DOHH2 (cell line): ENCODE measurements around the gene HOXD10.

Source experiments
- H3F3A ChIP-seq: fragments of 200-600 bp; sonication (generic), shearing (Covaris generic); 2 replicates; pipeline ENCODE4 v1.6.0; 2016; ENCODE audit warnings: antibody characterized with exemption, mild to moderate bottlenecking; ENCODE audit not compliant: control insufficient read depth, insufficient read depth
- H3K27ac ChIP-seq: fragments of 200-600 bp; sonication (generic); 2 replicates; pipeline ENCODE4 v1.5.1; 2014; ENCODE audit warnings: low read depth, mild to moderate bottlenecking, low read length, moderate library complexity
- H3K27me3 ChIP-seq: fragments of 200-600 bp; sonication (generic); 2 replicates; pipeline ENCODE4 v1.6.1; 2014; ENCODE audit warnings: mild to moderate bottlenecking, low read length, mixed read lengths; ENCODE audit not compliant: control insufficient read depth
- H3K36me3 ChIP-seq: fragments of 200-600 bp; sonication (generic); 2 replicates; pipeline ENCODE4 v1.6.1; 2014; ENCODE audit warnings: mild to moderate bottlenecking, low read length, moderate library complexity, mixed read lengths; ENCODE audit not compliant: control insufficient read depth
- H3K4me1 ChIP-seq: fragments of 200-600 bp; sonication (generic); 2 replicates; pipeline ENCODE4 v1.6.1; 2014; ENCODE audit warnings: mild to moderate bottlenecking, low read length, mixed read lengths; ENCODE audit not compliant: control insufficient read depth
- H3K4me2 ChIP-seq: fragments of 200-600 bp; sonication (generic); 2 replicates; pipeline ENCODE4 v1.6.0; 2014; ENCODE audit warnings: mild to moderate bottlenecking, low read length, moderate library complexity
- H3K4me3 ChIP-seq: fragments of 200-600 bp; sonication (generic); 2 replicates; pipeline ENCODE4 v1.5.1; 2014; ENCODE audit warnings: mild to moderate bottlenecking, low read length, mixed read lengths
- H3K79me2 ChIP-seq: fragments of 200-600 bp; sonication (generic); 2 replicates; pipeline ENCODE4 v1.6.1; 2014; ENCODE audit warnings: mild to moderate bottlenecking, low read length, mixed read lengths; ENCODE audit not compliant: control insufficient read depth
- H3K9me2 ChIP-seq: fragments of 200-600 bp; sonication (generic); replicated peaks from 2 replicates; pipeline ENCODE4 v1.6.1; 2014; ENCODE audit warnings: mild to moderate bottlenecking, low read length, mixed read lengths; ENCODE audit not compliant: control insufficient read depth
- H3K9me3 ChIP-seq: fragments of 200-600 bp; sonication (generic); 2 replicates; pipeline ENCODE4 v1.6.1; 2014; ENCODE audit warnings: antibody characterized with exemption, low read length, mixed read lengths; ENCODE audit not compliant: control insufficient read depth, insufficient read depth
- H4K20me1 ChIP-seq: fragments of 200-600 bp; sonication (generic); 2 replicates; pipeline ENCODE4 v1.6.0; 2014; ENCODE audit warnings: low read depth, mild to moderate bottlenecking, antibody characterized with exemption, low read length, moderate library complexity; ENCODE audit not compliant: control insufficient read depth, insufficient read depth
- EZH2phosphoT487 ChIP-seq: fragments of 200-600 bp; sonication (generic); IDR thresholded peaks from 2 replicates; pipeline ENCODE4 v1.6.1; 2017; ENCODE audit warnings: borderline replicate concordance, mild to moderate bottlenecking, antibody characterized with exemption, low read length, moderate library complexity, mixed read lengths
- TF ChIP-seq, protein P1 (sequence below): fragments of 200-600 bp; sonication (generic); IDR thresholded peaks from one replicate; pipeline ENCODE4 v1.5.1; 2014; ENCODE audit warnings: antibody characterized with exemption, mild to moderate bottlenecking, low read depth, low read length; ENCODE audit not compliant: poor library complexity, severe bottlenecking

Gene HOXD10

DNA sequence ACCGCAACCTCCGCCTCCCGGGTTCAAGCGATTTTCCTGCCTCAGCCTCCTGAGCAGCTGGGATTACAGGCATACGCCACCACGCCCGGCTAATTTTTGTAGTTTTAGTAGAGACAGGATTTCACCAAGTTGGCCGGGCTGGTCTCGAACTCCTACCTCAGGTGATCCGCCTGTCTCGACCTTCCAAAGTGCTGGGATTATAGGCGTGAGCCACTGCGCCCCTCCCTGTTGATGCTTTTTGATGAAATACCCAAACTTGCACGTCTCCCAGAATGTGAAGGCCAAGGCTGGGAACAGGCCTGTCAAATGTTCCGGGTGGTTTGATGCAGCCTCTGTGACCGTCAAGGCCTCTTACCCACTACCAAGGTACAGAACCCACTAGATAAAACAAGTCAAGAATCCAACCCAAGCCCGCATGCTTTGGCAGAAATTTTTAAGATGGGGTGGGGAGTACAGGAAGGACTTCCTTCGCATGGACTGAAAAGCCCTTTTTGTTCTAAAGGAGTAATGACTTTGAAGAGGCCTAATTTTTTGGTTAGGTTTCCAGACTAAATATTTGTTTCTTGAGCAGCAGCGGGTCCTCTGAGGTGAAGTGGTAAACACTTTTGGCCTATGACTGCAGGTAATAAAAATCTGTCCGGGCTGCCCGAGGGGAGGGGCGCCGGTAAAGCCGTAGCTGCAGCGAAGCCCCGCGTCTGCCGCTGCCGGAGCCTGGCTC lies 29.1 kb upstream of the HOXD10 start:
- H3F3A ChIP-seq: no peaks in the 10 kb centered on the region
- TF ChIP-seq, protein P1, sequence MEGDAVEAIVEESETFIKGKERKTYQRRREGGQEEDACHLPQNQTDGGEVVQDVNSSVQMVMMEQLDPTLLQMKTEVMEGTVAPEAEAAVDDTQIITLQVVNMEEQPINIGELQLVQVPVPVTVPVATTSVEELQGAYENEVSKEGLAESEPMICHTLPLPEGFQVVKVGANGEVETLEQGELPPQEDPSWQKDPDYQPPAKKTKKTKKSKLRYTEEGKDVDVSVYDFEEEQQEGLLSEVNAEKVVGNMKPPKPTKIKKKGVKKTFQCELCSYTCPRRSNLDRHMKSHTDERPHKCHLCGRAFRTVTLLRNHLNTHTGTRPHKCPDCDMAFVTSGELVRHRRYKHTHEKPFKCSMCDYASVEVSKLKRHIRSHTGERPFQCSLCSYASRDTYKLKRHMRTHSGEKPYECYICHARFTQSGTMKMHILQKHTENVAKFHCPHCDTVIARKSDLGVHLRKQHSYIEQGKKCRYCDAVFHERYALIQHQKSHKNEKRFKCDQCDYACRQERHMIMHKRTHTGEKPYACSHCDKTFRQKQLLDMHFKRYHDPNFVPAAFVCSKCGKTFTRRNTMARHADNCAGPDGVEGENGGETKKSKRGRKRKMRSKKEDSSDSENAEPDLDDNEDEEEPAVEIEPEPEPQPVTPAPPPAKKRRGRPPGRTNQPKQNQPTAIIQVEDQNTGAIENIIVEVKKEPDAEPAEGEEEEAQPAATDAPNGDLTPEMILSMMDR: no peak
- no peak for TF ChIP-seq EZH2phosphoT487
- H3K4me2 ChIP-seq: no peak overlapping the region
- no peaks in the 10 kb centered on the region for H3K36me3 ChIP-seq
- no peak overlapping the region for H3K27ac ChIP-seq
- no peaks in the 10 kb centered on the region for H3K4me1 ChIP-seq
- no peaks in the 10 kb centered on the region for H3K79me2 ChIP-seq
- H3K9me2 ChIP-seq: no peaks in the 10 kb centered on the region
- H3K27me3 ChIP-seq: peaks cover 29% of the 10 kb centered on the region
- no peak overlapping the region for H3K4me3 ChIP-seq
- no peaks in the 10 kb centered on the region for H3K9me3 ChIP-seq
- H4K20me1 ChIP-seq: no peaks in the 10 kb centered on the region

DNA sequence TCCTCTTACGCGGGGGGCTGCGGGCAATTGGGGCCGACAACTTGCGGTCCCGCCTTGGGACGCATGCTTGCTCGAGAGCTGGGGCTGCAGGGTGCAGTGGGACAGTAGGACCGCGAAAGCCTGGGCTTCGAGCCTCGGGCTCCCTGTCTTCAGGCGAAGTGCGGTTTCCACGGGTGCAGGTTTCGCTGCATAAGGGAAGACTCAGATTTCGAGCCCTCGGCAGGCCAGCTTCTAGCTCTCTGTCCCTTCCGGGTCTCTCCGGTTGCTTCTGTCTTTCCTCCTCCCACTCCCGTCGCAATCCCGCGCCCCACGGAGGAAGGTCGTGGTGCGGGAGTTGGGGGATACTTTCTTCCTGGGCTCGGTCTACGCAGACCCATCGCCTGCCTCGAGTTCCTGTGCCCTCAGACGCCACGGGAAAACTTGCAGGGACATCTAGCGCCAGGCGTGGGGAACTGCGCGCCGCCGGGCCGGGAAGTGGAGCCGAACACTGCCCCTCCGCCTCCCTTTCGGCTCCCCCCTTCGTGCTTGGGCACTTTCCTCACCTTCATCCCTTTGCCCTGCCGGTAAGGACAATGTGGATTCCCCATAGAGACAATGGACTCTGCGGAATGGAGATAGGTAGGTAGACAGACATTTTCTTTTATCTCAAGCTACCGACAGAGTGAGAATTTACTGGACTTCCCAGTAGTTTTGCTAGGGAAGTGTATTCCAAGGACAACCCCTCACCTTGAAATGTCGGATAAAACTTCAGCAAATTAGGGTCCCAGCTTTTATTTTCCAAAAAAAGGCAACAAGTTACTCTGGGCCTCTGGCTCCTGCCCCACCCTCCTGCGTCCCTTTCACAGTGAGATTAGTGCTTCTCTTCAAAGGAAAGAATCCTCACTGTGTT lies 28.3 kb upstream of the HOXD10 start:
- Histone ChIP-seq H3K79me2 (no peaks in the 10 kb centered on the region), H4K20me1 (no peaks in the 10 kb centered on the region), H3K4me1 (no peaks in the 10 kb centered on the region), H3K36me3 (no peaks in the 10 kb centered on the region), H3K27me3 (peaks cover 29% of the 10 kb centered on the region), H3K4me2 (0 out of 2 replicates have a peak overlapping the region, but pooled peaks have one; percentile 11), H3F3A (no peaks in the 10 kb centered on the region), H3K9me2 (no peaks in the 10 kb centered on the region), H3K9me3 (no peaks in the 10 kb centered on the region), H3K27ac (no peak overlapping the region), H3K4me3 (no peak overlapping the region)
- TF ChIP-seq EZH2phosphoT487: no peak
- TF ChIP-seq, protein P1: peak; percentile 61

DNA sequence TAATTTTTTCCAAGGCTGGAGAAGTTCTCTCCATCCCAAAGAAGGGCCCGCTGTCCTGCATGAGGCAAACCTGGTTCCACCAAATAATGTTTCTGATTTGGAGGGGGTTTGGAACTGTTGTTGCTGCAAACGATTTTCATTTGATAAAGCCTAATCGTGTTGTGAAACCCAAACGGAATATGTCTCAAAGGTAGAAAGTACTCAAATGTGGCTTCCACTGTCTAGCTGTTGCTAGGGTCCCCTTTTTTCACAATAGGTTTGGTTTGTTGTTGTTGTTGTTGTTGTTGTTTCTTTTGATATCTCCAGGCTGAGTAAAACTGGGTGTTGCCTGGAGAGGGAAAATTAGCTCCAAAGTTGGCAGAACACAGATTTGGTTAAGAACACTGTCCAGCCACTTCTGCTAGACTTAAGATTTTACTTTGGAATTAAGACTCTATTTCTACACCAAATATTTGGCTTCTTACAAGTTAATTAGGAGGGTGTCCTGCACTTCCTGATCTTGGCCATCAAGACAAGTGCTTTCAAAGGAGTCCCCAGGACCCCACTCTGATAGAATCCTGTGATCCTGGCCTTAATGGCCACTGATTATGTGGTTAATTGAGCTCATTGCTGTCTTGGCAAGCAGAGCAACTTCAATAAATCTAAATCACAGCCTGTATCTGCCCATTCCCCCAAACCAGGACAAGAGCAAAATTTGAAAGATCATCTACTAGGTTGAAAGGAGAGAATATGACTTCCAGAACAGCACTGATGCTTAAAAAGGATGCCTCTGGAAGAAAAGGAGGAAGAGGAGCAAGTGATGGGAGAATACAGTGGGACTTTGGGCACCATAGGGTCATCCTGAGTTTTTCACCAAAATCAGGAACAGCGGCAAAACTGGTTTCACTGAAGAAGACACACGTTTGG lies 27.4 kb upstream of the HOXD10 start:
- no peak overlapping the region for H3K4me3 ChIP-seq
- H3K4me2 ChIP-seq: no peak overlapping the region
- H3F3A ChIP-seq: no peaks in the 10 kb centered on the region
- no peak for TF ChIP-seq EZH2phosphoT487
- H3K27me3 ChIP-seq: peaks cover 34% of the 10 kb centered on the region
- H3K4me1 ChIP-seq: no peaks in the 10 kb centered on the region
- H3K79me2 ChIP-seq: no peaks in the 10 kb centered on the region
- H3K27ac ChIP-seq: no peak overlapping the region
- H3K36me3 ChIP-seq: no peaks in the 10 kb centered on the region
- no peaks in the 10 kb centered on the region for H3K9me2 ChIP-seq
- no peaks in the 10 kb centered on the region for H4K20me1 ChIP-seq
- H3K9me3 ChIP-seq: no peaks in the 10 kb centered on the region
